ENCODE measurements around the gene SVOPL.

DNA sequence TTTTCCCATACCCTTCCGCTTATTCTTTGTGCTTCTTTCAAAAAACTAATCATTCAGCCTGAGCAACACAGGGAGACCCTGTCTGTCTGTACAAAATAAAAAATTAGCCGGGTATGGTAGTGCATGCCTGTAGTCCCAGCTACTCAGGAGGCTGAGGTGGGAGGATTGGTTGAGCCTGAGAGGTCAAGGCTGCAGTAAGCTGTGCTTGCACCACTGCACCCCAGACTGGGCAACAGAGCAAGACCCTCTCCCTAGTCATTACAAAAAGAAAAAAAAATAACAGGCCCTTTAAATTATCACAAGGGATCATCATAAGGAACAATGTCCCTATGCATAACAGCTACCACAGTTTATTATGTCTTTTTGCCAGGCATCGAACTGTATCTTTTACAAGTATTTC lies 121.5 kb downstream of the SVOPL start:
- TF ChIP-seq CTCF (IDR thresholded peaks at IDR 0.05) (no peak), EZH2phosphoT487 (IDR thresholded peaks at IDR 0.05) (no peak), EZH2 (IDR thresholded peaks at IDR 0.05) (no peak)

Measured in neural progenitor cell (in vitro differentiated cells).